CD4-positive, alpha-beta memory T cell (primary cell): ENCODE data around the gene RAC2. TPM values are rescaled to one million over a fixed set of nuclear protein-coding genes. Genes with fewer than 3 reads are reported as not detected.
"Not testable (repeated sequence)": the region's sequence is repeated elsewhere in the genome, so short reads cannot be mapped to it uniquely, and the experiment has no call there.

Experiments
- CTCF ChIA-PET: fragments of 350-600 bp; sonication (Branson Sonifier 250); formaldehyde crosslinking; loops from one replicate; lab custom pipeline; 2021; ENCODE audit warnings: inconsistent platforms; ENCODE audit not compliant: partially characterized antibody; lab: Charles Lee
- POLR2A ChIA-PET: fragments of 350-600 bp; sonication (Branson Sonifier 250); formaldehyde crosslinking; loops from one replicate; lab custom pipeline; 2021; ENCODE audit not compliant: partially characterized antibody; lab: Charles Lee
- DNase-seq, 5 donors: peaks; one replicate each; pipeline versions ENCODE4 v3.0.0 to v3.0.0-alpha.2; 2020 to 2022; ENCODE audit warnings: mixed read lengths in 1 of 5
- H3K27ac ChIP-seq: one replicate; pipeline ENCODE4 v1.7.0; 2013; ENCODE audit warnings: low read depth, low read length
- H3K27me3 ChIP-seq: 2 replicates; pipeline ENCODE4 v1.7.0; 2013; ENCODE audit warnings: mild to moderate bottlenecking, low read length, moderate library complexity; ENCODE audit not compliant: insufficient read depth
- H3K36me3 ChIP-seq: 2 replicates; pipeline ENCODE4 v1.7.0; 2013; ENCODE audit warnings: mild to moderate bottlenecking, low read length, moderate library complexity; ENCODE audit not compliant: insufficient read depth
- H3K4me1 ChIP-seq: 2 replicates; pipeline ENCODE4 v1.7.0; 2013; ENCODE audit warnings: mild to moderate bottlenecking, low read length, moderate library complexity; ENCODE audit not compliant: insufficient read depth
- H3K4me3 ChIP-seq, 2 donors: one replicate each; pipeline ENCODE4 v1.7.0; 2013; ENCODE audit warnings: low read length in 2 of 2, mild to moderate bottlenecking in 1 of 2
- H3K9me3 ChIP-seq, 2 donors: one replicate each; pipeline ENCODE4 v1.7.0; 2013; ENCODE audit warnings: low read length in 2 of 2, control low read depth in 1 of 2; ENCODE audit not compliant: control insufficient read depth in 1 of 2
- H3K27ac Mint-ChIP-seq, 7 donors: one replicate each; pipeline ENCODE4 v1.8.0; 2020 to 2021; ENCODE audit warnings: mixed read lengths in 7 of 7, mild to moderate bottlenecking in 6 of 7, inconsistent platforms in 3 of 7, moderate library complexity in 3 of 7
- H3K27me3 Mint-ChIP-seq, 2 donors: one replicate each; pipeline ENCODE4 v1.8.0; 2020 to 2021; ENCODE audit warnings: mixed read lengths in 2 of 2
- H3K36me3 Mint-ChIP-seq, 2 donors: one replicate each; pipeline ENCODE4 v1.8.0; 2020 to 2021; ENCODE audit warnings: mixed read lengths in 2 of 2, inconsistent platforms in 1 of 2, mild to moderate bottlenecking in 1 of 2
- H3K4me1 Mint-ChIP-seq, 4 donors: one replicate each; pipeline ENCODE4 v1.8.0; 2020 to 2021; ENCODE audit warnings: mixed read lengths in 4 of 4, mild to moderate bottlenecking in 1 of 4
- H3K4me3 Mint-ChIP-seq, 8 donors: one replicate each; pipeline ENCODE4 v1.8.0; 2020 to 2021; ENCODE audit warnings: mixed read lengths in 8 of 8, mild to moderate bottlenecking in 7 of 8, moderate library complexity in 6 of 8, inconsistent platforms in 3 of 8
- H3K9me3 Mint-ChIP-seq, 8 donors: one replicate each; pipeline ENCODE4 v1.8.0; 2020 to 2021; ENCODE audit warnings: mixed read lengths in 8 of 8, mild to moderate bottlenecking in 5 of 8, inconsistent platforms in 3 of 8, moderate library complexity in 1 of 8
- intact Hi-C: fragments of 100-400 bp; cut with micrococcal nuclease; formaldehyde crosslinking; loops from one replicate; pipeline ENCODE4 v1.15.1; 2023
- polyA plus RNA-seq, 2 donors: library from polyadenylated mRNA; unstranded; fragments of 300-500 nt; fragmentation: Illumina TruSeq; gene quantifications; one replicate each; pipeline ENCODE4 v1.2.3, GENCODE V29; 2021
- total RNA-seq, 2 experiments: library from RNA; stranded (reverse); gene quantifications; one replicate each; pipeline ENCODE4 v1.2.3, GENCODE V29; 2021

The RAC2 gene
- total and polyA plus RNA-seq, 4 experiments from 2014 or later = 304 to 917 (median 521) TPM

DNA sequence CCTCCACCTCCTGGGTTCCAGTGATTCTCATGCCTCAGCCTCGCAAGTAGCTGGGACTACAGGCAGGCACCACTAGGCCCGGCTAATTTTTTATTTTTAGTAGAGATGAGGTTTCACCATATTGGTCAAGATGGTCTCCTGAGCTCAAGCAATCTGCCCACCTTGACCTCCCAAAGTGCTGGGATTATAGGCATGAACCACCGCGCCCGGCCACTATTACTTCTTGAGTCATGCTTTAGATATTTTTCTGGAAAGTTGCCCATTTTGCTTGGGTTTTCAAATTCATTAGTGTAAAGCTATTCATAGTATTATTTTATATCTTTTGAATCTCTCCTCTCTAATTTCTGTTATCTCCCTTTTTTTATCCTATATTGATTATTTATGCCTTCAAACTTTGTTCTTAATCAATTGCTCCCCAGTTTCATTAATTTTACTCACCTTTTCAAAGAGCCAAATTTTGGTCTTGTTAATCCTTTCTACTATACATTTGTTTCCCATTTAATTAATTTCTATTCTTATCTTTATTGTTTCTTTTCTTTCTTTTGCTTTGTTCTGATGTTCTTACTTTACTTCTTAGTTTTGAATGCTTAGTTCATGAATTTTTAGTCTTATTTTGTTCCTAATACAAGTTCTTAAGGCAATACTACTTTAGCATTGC, 10.3 kb upstream of the RAC2 start:
- ChIA-PET POLR2A (no interaction called here), CTCF (interaction anchor here (1.0 to 19.1 kb wide), 4 partner anchors 8 to 16 kb away, joined by 3 to 491 read pairs (median 4); partner anchors contain the start of gene RAC2)
- no peaks in the 10 kb centered on the region for H3K36me3 Mint-ChIP-seq
- no peaks in the 10 kb centered on the region for H3K9me3 Mint-ChIP-seq
- H3K4me3 Mint-ChIP-seq = no peak overlapping the region
- DNase-seq = no peak
- no peaks in the 10 kb centered on the region for H3K27me3 Mint-ChIP-seq
- Histone ChIP-seq H3K27ac (no peak overlapping the region), H3K4me1 (peaks cover under 1% of the 10 kb centered on the region), H3K9me3 (no peaks in the 10 kb centered on the region), H3K36me3 (no peaks in the 10 kb centered on the region), H3K4me3 (no peak overlapping the region), H3K27me3 (no peaks in the 10 kb centered on the region)
- intact Hi-C loops = no loop called here
- no peak overlapping the region for H3K27ac Mint-ChIP-seq
- peaks cover under 1 to 6% (median 2%) of the 10 kb centered on the region in 4 donors for H3K4me1 Mint-ChIP-seq

DNA sequence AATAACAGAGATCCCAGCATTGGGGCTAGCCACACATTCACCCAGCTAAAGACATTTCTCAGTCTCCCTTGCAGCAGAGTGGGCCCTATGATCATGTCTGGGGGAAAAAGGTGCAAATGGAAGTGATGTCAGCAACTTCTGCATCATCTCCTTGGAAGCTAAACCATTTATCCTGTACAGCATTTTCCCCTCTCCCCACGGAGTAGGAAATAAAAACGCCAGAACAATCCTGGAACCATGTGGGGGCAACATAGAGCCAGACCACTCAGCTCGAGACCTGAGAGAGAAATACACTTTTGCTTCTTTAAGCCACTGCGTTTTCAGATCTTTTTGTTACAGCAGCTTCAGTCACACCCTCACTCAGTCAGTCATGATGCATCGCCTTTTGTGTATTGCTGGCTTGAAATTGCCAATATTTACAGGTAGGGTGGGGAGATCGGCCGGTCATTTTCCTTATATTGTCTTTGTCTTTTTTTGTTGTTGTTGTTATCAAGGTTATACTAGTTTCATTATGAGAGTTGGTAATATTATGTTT, 9.1 kb upstream of the RAC2 start:
- ChIA-PET POLR2A (interaction anchor here (0.7 kb wide), 1 partner anchor 9 kb away, joined by 5 read pairs; the partner anchor contains the start of gene RAC2), CTCF (interaction anchor here (19.1 kb wide), 1 partner anchor 10 kb away, joined by 491 read pairs; no protein-coding TSS in a partner anchor)
- H3K36me3 ChIP-seq = no peaks in the 10 kb centered on the region
- Mint-ChIP-seq H3K4me1 (peaks cover 0 to 4% (median 2%) of the 10 kb centered on the region in 4 donors), H3K4me3 (no peak overlapping the region), H3K36me3 (no peaks in the 10 kb centered on the region), H3K9me3 (no peaks in the 10 kb centered on the region), H3K27ac (no peak overlapping the region), H3K27me3 (no peaks in the 10 kb centered on the region)
- no peak overlapping the region for H3K4me3 ChIP-seq
- no peaks in the 10 kb centered on the region for H3K27me3 ChIP-seq
- no peaks in the 10 kb centered on the region for H3K9me3 ChIP-seq
- no peak overlapping the region for H3K27ac ChIP-seq
- intact Hi-C loops = no loop called here
- no peaks in the 10 kb centered on the region for H3K4me1 ChIP-seq
- DNase-seq = no peak

- H3K9me3 Mint-ChIP-seq, H3K4me3 Mint-ChIP-seq, H3K36me3 ChIP-seq, DNase-seq, H3K27ac ChIP-seq, H3K27me3 Mint-ChIP-seq, H3K9me3 ChIP-seq, H3K4me1 Mint-ChIP-seq, intact Hi-C loops, H3K4me1 ChIP-seq, H3K36me3 Mint-ChIP-seq, H3K4me3 ChIP-seq, H3K27me3 ChIP-seq, H3K27ac Mint-ChIP-seq: not testable (repeated sequence)
- ChIA-PET CTCF (interaction anchor here (19.1 kb wide), 1 partner anchor 11 kb away, joined by 491 read pairs; no protein-coding TSS in a partner anchor), POLR2A (interaction anchor here (1.4 to 1.5 kb wide), 2 partner anchors 10 to 14 kb away, joined by 3 to 5 read pairs; no protein-coding TSS in a partner anchor)
Observed at GRCh38 chr22:37251836-37252235, 7.8 kb upstream of the RAC2 start.

DNA sequence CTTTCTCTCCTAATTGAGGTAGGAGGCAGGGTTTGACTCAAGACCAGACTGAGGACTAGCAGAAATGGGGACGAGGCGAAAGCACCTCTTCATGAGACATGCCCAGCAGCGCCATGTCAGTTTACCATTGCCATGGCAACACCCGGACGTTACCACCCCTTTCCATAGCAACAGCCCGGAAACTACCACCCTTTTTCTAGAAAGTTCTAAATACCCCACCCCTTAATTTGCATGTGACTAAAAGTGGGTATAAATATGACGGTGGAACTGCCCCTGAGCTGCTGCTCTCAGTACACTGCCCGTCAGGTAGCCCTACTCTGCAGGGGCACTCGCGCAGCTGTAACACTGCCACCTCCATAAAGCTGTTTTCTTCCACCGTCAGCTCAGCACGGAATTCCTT, 5.9 kb upstream of the RAC2 start:
- Histone ChIP-seq H3K27me3 (no peaks in the 10 kb centered on the region), H3K27ac (no peak overlapping the region), H3K36me3 (no peaks in the 10 kb centered on the region), H3K4me3 (no peak overlapping the region), H3K4me1 (peaks cover 6% of the 10 kb centered on the region), H3K9me3 (no peaks in the 10 kb centered on the region)
- peak overlapping the region in 1 of 7 donors; percentile 35 for H3K27ac Mint-ChIP-seq
- H3K4me1 Mint-ChIP-seq = peaks cover 3 to 12% (median 7%) of the 10 kb centered on the region in 4 donors
- CTCF ChIA-PET = interaction anchor here (19.1 kb wide), 1 partner anchor 13 kb away, joined by 491 read pairs; no protein-coding TSS in a partner anchor
- intact Hi-C loops = no loop called here
- POLR2A ChIA-PET = interaction anchor here (1.7 kb wide), 1 partner anchor 17 kb away, joined by 3 read pairs; no protein-coding TSS in a partner anchor
- H3K4me3 Mint-ChIP-seq = no peak overlapping the region
- DNase-seq = no peak
- no peaks in the 10 kb centered on the region for H3K27me3 Mint-ChIP-seq
- H3K36me3 Mint-ChIP-seq = no peaks in the 10 kb centered on the region
- H3K9me3 Mint-ChIP-seq = no peaks in the 10 kb centered on the region

GRCh38 chr22:37248251-37248650, 4.2 kb upstream of the RAC2 start:
- H3K4me1 ChIP-seq = peaks cover 15% of the 10 kb centered on the region
- ChIA-PET POLR2A (interaction anchor here (1.0 kb wide), 1 partner anchor 10 kb away, joined by 3 read pairs; no protein-coding TSS in a partner anchor), CTCF (interaction anchor here (19.1 kb wide), 1 partner anchor 15 kb away, joined by 491 read pairs; no protein-coding TSS in a partner anchor)
- H3K27me3 Mint-ChIP-seq = no peaks in the 10 kb centered on the region
- no peaks in the 10 kb centered on the region for H3K36me3 ChIP-seq
- H3K27ac ChIP-seq = no peak overlapping the region
- no peak overlapping the region for H3K4me3 ChIP-seq
- H3K9me3 ChIP-seq = no peaks in the 10 kb centered on the region
- peaks cover 0 to 3% of the 10 kb centered on the region in 2 donors for H3K36me3 Mint-ChIP-seq
- H3K9me3 Mint-ChIP-seq = no peaks in the 10 kb centered on the region
- H3K4me3 Mint-ChIP-seq = no peak overlapping the region
- peaks cover 10 to 26% (median 16%) of the 10 kb centered on the region in 4 donors for H3K4me1 Mint-ChIP-seq
- peak overlapping the region in 1 of 7 donors; percentile 62 for H3K27ac Mint-ChIP-seq
- DNase-seq = no peak
- H3K27me3 ChIP-seq = no peaks in the 10 kb centered on the region
- intact Hi-C loops = no loop called here

DNA sequence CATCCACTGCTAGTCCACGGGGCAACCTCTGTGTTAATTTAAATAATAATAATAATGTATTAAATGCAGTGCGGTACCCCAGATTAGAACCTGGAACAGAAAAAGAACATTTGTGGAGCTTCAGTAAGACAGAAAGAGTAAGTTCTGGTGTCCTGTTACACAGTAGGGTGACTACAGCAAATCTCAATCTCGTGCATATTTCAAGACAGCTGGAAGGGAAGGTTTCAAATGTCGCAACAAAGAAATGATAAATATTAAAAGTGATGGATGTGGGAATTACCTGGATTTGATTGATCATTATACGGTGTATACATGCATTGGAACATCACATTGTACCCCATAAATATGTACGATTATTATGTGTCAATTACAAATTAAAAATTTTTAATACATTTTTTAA, 1.7 kb upstream of the RAC2 start:
- H3K4me1 ChIP-seq = peaks cover 31% of the 10 kb centered on the region
- Mint-ChIP-seq H3K4me3 (no peak overlapping the region), H3K27ac (peak overlapping the region in 5 of 7 donors; percentile 36 to 97 (median 66)), H3K9me3 (no peaks in the 10 kb centered on the region), H3K4me1 (peaks cover 21 to 43% (median 30%) of the 10 kb centered on the region in 4 donors), H3K36me3 (peaks cover 9 to 23% of the 10 kb centered on the region in 2 donors), H3K27me3 (no peaks in the 10 kb centered on the region)
- POLR2A ChIA-PET = interaction anchor here (2.4 to 18.6 kb wide), 8 partner anchors 10 to 68 kb away, joined by 8 to 646 read pairs (median 84); partner anchors contain the start of gene CYTH4
- H3K27ac ChIP-seq = no peak overlapping the region
- H3K36me3 ChIP-seq = peaks cover 7% of the 10 kb centered on the region
- CTCF ChIA-PET = interaction anchor here (0.9 to 19.1 kb wide), 6 partner anchors 9 to 167 kb away, joined by 4 to 491 read pairs (median 9); no protein-coding TSS in a partner anchor
- no peaks in the 10 kb centered on the region for H3K9me3 ChIP-seq
- no peak overlapping the region for H3K4me3 ChIP-seq
- intact Hi-C loops = no loop called here
- no peaks in the 10 kb centered on the region for H3K27me3 ChIP-seq
- no peak for DNase-seq
